ENCODE results near the gene BBC3. TPM values are rescaled to one million over a fixed set of nuclear protein-coding genes. Genes with fewer than 3 reads are reported as not detected.
"Not testable (repeated sequence)": the region's sequence is repeated elsewhere in the genome, so short reads cannot be mapped to it uniquely, and the experiment has no call there.

BBC3 gene
- total and polyA plus RNA-seq, 5 donors: 2.1 to 4.3 (median 3.8) TPM

- peaks cover 4% of the 10 kb centered on the region for H3K4me1 ChIP-seq (ENCODE audit: control insufficient read depth, insufficient read depth, low read length)
- DNase-seq (peak in 2 of 3 donors; percentile 59 to 72), ATAC-seq (peak; percentile 74 to 76)
- peak overlapping the region; percentile 77 for H3K27ac ChIP-seq (ENCODE audit: low read length)
- 2% methylated on average over 29 of the region's 29 CpGs for WGBS
- no peaks in the 10 kb centered on the region for H3K9me3 ChIP-seq (ENCODE audit: control insufficient read depth, low read length)
- peak overlapping the region; percentile 54 for H3K4me3 ChIP-seq (ENCODE audit: low read length)
- intact Hi-C loops (cut with DNase I): no loop called here
- H3K27me3 ChIP-seq (ENCODE audit: control insufficient read depth, insufficient read depth): no peaks in the 10 kb centered on the region
Measured at GRCh38 chr19:47257411-47258169, 26.6 kb upstream of the BBC3 start.

GRCh38 chr19:47256693-47257410, 25.9 kb upstream of the BBC3 start:
- under 1% methylated on average over 52 of the region's 52 CpGs for WGBS
- Histone ChIP-seq H3K9me3 (ENCODE audit: control insufficient read depth, low read length) (no peaks in the 10 kb centered on the region), H3K4me3 (ENCODE audit: low read length) (peak overlapping the region; percentile 86), H3K27me3 (ENCODE audit: control insufficient read depth, insufficient read depth) (no peaks in the 10 kb centered on the region), H3K4me1 (ENCODE audit: control insufficient read depth, insufficient read depth, low read length) (peaks cover 4% of the 10 kb centered on the region), H3K27ac (ENCODE audit: low read length) (peak overlapping the region; percentile 96)
- DNase-seq (peak; percentile 100), ATAC-seq (peak; percentile 87 to 90)
- intact Hi-C loops (cut with DNase I): no loop called here

GRCh38 chr19:47255879-47256692, 25.1 kb upstream of the BBC3 start, which contains the start of gene CCDC9:
Gene CCDC9 (plus strand): TSS chr19:47256525. CDS start chr19:47258401, 1,876 bp downstream.
- intact Hi-C loops (cut with DNase I): no loop called here
- peak; percentile 72 to 75 for ATAC-seq
- peak; percentile 97 to 98 (median 98) for DNase-seq
- peak within 1 kb of the TSS; percentile 86 for H3K4me3 ChIP-seq (ENCODE audit: low read length)
- peak within 1 kb of the TSS; percentile 96 for H3K27ac ChIP-seq (ENCODE audit: low read length)
- WGBS: 17% methylated on average over 60 of the region's 60 CpGs
- peaks cover 4% of the 10 kb centered on the region for H3K4me1 ChIP-seq (ENCODE audit: control insufficient read depth, insufficient read depth, low read length)
- H3K27me3 ChIP-seq (ENCODE audit: control insufficient read depth, insufficient read depth): no peaks in the 10 kb centered on the region
- H3K9me3 ChIP-seq (ENCODE audit: control insufficient read depth, low read length): no peaks in the 10 kb centered on the region

- 91% methylated on average over 5 of the region's 5 CpGs for WGBS
- intact Hi-C loops (cut with DNase I): no loop called here
- Histone ChIP-seq H3K4me3 (ENCODE audit: low read length) (no peak overlapping the region), H3K9me3 (ENCODE audit: control insufficient read depth, low read length) (no peaks in the 10 kb centered on the region), H3K4me1 (ENCODE audit: control insufficient read depth, insufficient read depth, low read length) (peaks cover 4% of the 10 kb centered on the region), H3K27me3 (ENCODE audit: control insufficient read depth, insufficient read depth) (no peaks in the 10 kb centered on the region), H3K27ac (ENCODE audit: low read length) (no peak overlapping the region)
- no peak for DNase-seq
- no peak for ATAC-seq
Measured at GRCh38 chr19:47253970-47254369, 23.0 kb upstream of the BBC3 start.

- no peaks in the 10 kb centered on the region for H3K27me3 ChIP-seq (ENCODE audit: control insufficient read depth, insufficient read depth)
- no peaks in the 10 kb centered on the region for H3K9me3 ChIP-seq (ENCODE audit: control insufficient read depth, low read length)
- no peak for ATAC-seq
- no peak for DNase-seq
- no peak overlapping the region for H3K4me3 ChIP-seq (ENCODE audit: low read length)
- WGBS: 71% methylated on average over 3 of the region's 3 CpGs
- intact Hi-C loops (cut with DNase I): no loop called here
- H3K4me1 ChIP-seq (ENCODE audit: control insufficient read depth, insufficient read depth, low read length): peaks cover 4% of the 10 kb centered on the region
- H3K27ac ChIP-seq (ENCODE audit: low read length): no peak overlapping the region
Measured at GRCh38 chr19:47253467-47253881, 22.5 kb upstream of the BBC3 start.

GRCh38 chr19:47253016-47253415, 22.0 kb upstream of the BBC3 start:
- H3K4me1 ChIP-seq (ENCODE audit: control insufficient read depth, insufficient read depth, low read length); H3K27me3 ChIP-seq (ENCODE audit: control insufficient read depth, insufficient read depth); ATAC-seq; H3K9me3 ChIP-seq (ENCODE audit: control insufficient read depth, low read length); H3K27ac ChIP-seq (ENCODE audit: low read length); intact Hi-C loops (cut with DNase I); H3K4me3 ChIP-seq (ENCODE audit: low read length); DNase-seq: not testable (repeated sequence)
- WGBS: 88% methylated on average over 8 of the region's 8 CpGs

- Histone ChIP-seq H3K4me1 (ENCODE audit: control insufficient read depth, insufficient read depth, low read length) (peaks cover 3% of the 10 kb centered on the region), H3K27ac (ENCODE audit: low read length) (no peak overlapping the region), H3K9me3 (ENCODE audit: control insufficient read depth, low read length) (no peaks in the 10 kb centered on the region), H3K27me3 (ENCODE audit: control insufficient read depth, insufficient read depth) (no peaks in the 10 kb centered on the region), H3K4me3 (ENCODE audit: low read length) (no peak overlapping the region)
- no peak for ATAC-seq
- WGBS: 30% methylated on average over 25 of the region's 25 CpGs
- peak; percentile 79 to 92 (median 91) for DNase-seq
- intact Hi-C loops (cut with DNase I): loop anchor here in 3 of 4 donors (2.0 to 5.0 kb wide), 2 partner anchors 35 to 99 kb away; no protein-coding TSS in a partner anchor
Measured at GRCh38 chr19:47247308-47247990, 16.4 kb upstream of the BBC3 start.

- peaks cover 3% of the 10 kb centered on the region for H3K4me1 ChIP-seq (ENCODE audit: control insufficient read depth, insufficient read depth, low read length)
Measured at GRCh38 chr19:47243776-47244547, 13.0 kb upstream of the BBC3 start.

GRCh38 chr19:47243364-47243775, 12.4 kb upstream of the BBC3 start:
- Histone ChIP-seq H3K4me3 (ENCODE audit: low read length) (peak overlapping the region; percentile 11), H3K27ac (ENCODE audit: low read length) (no peak overlapping the region), H3K27me3 (ENCODE audit: control insufficient read depth, insufficient read depth) (no peaks in the 10 kb centered on the region), H3K4me1 (ENCODE audit: control insufficient read depth, insufficient read depth, low read length) (peaks cover 3% of the 10 kb centered on the region), H3K9me3 (ENCODE audit: control insufficient read depth, low read length) (no peaks in the 10 kb centered on the region)
- intact Hi-C loops (cut with DNase I): loop anchor here in 2 of 4 donors (5.0 kb wide), 1 partner anchor 96 kb away; no protein-coding TSS in a partner anchor
- WGBS: 16% methylated on average over 9 of the region's 9 CpGs
- peak in 1 of 2 donors; percentile 1 for ATAC-seq
- DNase-seq: no peak

More at GRCh38 chr19:47243776-47244547, 13.0 kb upstream of the BBC3 start:
- DNase-seq (peak; percentile 95 to 97 (median 96)), ATAC-seq (peak; percentile 94 to 95)
- Histone ChIP-seq H3K27me3 (ENCODE audit: control insufficient read depth, insufficient read depth) (no peaks in the 10 kb centered on the region), H3K4me3 (ENCODE audit: low read length) (peak overlapping the region; percentile 1), H3K9me3 (ENCODE audit: control insufficient read depth, low read length) (no peaks in the 10 kb centered on the region), H3K27ac (ENCODE audit: low read length) (no peak overlapping the region)
- intact Hi-C loops (cut with DNase I): loop anchor here (2.0 to 5.0 kb wide), 2 partner anchors 33 to 97 kb away; no protein-coding TSS in a partner anchor
- 1% methylated on average over 46 of the region's 46 CpGs for WGBS

Measured in right cardiac atrium (tissue), 5 donors.